ENCODE results near the gene CDYL. TPM values are rescaled to one million over a fixed set of nuclear protein-coding genes. Genes with fewer than 3 reads are reported as not detected.

The CDYL gene
- total and polyA plus RNA-seq, 2 of the 4 experiments (the other 2 are of a cell fraction), result 14.2 to 92.1 TPM

DNA sequence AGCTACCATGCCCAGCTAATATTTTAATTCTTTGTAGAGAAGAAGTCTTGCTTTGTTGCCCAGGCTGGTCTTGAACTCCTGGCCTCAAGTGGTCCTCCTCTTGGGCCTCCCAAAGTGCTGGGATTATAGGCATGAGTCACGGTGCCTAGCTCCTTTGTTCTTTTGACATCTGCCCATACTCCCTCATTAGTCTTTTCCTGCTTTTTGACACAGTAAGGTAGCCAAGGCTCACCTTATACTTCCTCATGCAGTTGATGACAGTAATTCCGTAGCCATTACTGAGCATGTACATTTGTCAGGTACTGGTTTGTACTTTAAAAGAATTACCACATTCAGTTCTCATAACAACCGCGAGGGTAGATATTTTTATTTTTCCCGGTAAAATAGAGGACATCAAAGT is 76.7 kb downstream of the CDYL start:
- no peak overlapping the region for H2BK20ac ChIP-seq (ENCODE audit: low read depth, low read length)
- no peak overlapping the region for H3K4ac ChIP-seq (ENCODE audit: low read depth, low read length)
- H2BK120ac ChIP-seq (ENCODE audit: low read depth, low read length), result no peak overlapping the region
- no peak for ATAC-seq (ENCODE audit: low read depth)
- TF ChIP-seq POLR2A (IDR thresholded peaks at IDR 0.05; ENCODE audit: low read depth, low read length) (no peak), RCOR1 (IDR thresholded peaks at IDR 0.05; ENCODE audit: insufficient replicate concordance, low read length) (no peak), SMC3 (IDR thresholded peaks at IDR 0.05; ENCODE audit: low read depth, low read length) (no peak), BHLHE40 (IDR thresholded peaks at IDR 0.05; ENCODE audit: low read depth, low read length) (no peak), MAFK (IDR thresholded peaks at IDR 0.05; ENCODE audit: low read depth, low read length) (no peak), RFX5 (IDR thresholded peaks at IDR 0.05; ENCODE audit: low read depth, low read length) (no peak), NFE2L2 (IDR thresholded peaks at IDR 0.05; ENCODE audit: low read depth, low read length) (no peak), FOS (IDR thresholded peaks at IDR 0.05; ENCODE audit: low read depth, low read length) (no peak), CHD1 (IDR thresholded peaks at IDR 0.05; ENCODE audit: low read depth, low read length) (no peak), MXI1 (IDR thresholded peaks at IDR 0.05; ENCODE audit: borderline replicate concordance, low read depth, low read length) (no peak), MAZ (IDR thresholded peaks at IDR 0.05; ENCODE audit: borderline replicate concordance, low read depth, low read length) (no peak), RAD21 (IDR thresholded peaks at IDR 0.05; ENCODE audit: low read length) (no peak), CEBPB (IDR thresholded peaks at IDR 0.05; ENCODE audit: low read depth, low read length) (no peak), USF2 (IDR thresholded peaks at IDR 0.05; ENCODE audit: low read depth, low read length) (no peak), ELK1 (IDR thresholded peaks at IDR 0.05; ENCODE audit: borderline replicate concordance, low read depth, low read length) (no peak)
- TF ChIP-seq, protein P1, sequence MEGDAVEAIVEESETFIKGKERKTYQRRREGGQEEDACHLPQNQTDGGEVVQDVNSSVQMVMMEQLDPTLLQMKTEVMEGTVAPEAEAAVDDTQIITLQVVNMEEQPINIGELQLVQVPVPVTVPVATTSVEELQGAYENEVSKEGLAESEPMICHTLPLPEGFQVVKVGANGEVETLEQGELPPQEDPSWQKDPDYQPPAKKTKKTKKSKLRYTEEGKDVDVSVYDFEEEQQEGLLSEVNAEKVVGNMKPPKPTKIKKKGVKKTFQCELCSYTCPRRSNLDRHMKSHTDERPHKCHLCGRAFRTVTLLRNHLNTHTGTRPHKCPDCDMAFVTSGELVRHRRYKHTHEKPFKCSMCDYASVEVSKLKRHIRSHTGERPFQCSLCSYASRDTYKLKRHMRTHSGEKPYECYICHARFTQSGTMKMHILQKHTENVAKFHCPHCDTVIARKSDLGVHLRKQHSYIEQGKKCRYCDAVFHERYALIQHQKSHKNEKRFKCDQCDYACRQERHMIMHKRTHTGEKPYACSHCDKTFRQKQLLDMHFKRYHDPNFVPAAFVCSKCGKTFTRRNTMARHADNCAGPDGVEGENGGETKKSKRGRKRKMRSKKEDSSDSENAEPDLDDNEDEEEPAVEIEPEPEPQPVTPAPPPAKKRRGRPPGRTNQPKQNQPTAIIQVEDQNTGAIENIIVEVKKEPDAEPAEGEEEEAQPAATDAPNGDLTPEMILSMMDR (conservative IDR thresholded peaks at IDR 0.05; ENCODE audit: low read depth, low read length), result no peak
- H3K79me1 ChIP-seq (ENCODE audit: low read depth in 1 of 2, low read length in 2 of 2), result peaks cover 56 to 77% of the 10 kb centered on the region in 2 experiments
- no peak overlapping the region for H3K14ac ChIP-seq (replicated peaks; ENCODE audit: low read depth, low read length)
- no peak overlapping the region for H2AFZ ChIP-seq (replicated peaks; ENCODE audit: low read length, poor library complexity)
- H3K9ac ChIP-seq (ENCODE audit: low read depth, low read length), result no peak overlapping the region
- no peak for DNase-seq
- H3K27me3 ChIP-seq (ENCODE audit: control insufficient read depth, insufficient read depth, low read length), result no peaks in the 10 kb centered on the region
- no peak overlapping the region for H3K4me3 ChIP-seq (ENCODE audit: insufficient read depth, low read depth, low read length)
- BruUV-seq (replicated peaks), result no TSS peak
- ChIA-PET POLR2A (ENCODE audit: unreplicated experiment) (no interaction called here), CTCF (interaction anchor here (0.9 kb wide), 1 partner anchor 206 kb away, joined by 3 read pairs; no protein-coding TSS in a partner anchor)
- no peak overlapping the region for H3K18ac ChIP-seq (ENCODE audit: low read depth, low read length)
- in situ Hi-C loops (cut with MboI; ENCODE audit: low sequenced_read_pairs) (no loop called here), dilution Hi-C loops (cut with HindIII; ENCODE audit: low sequenced_read_pairs, unreplicated experiment) (no loop called here), intact Hi-C loops (cut with micrococcal nuclease) (no loop called here)
- H2AK5ac ChIP-seq (ENCODE audit: low read depth, low read length), result no peak overlapping the region
- no peak overlapping the region for H4K8ac ChIP-seq (ENCODE audit: low read depth in 2 of 2, low read length in 2 of 2)
- no peak overlapping the region for H4K91ac ChIP-seq (ENCODE audit: insufficient read depth, low read depth, low read length)
- no peak overlapping the region for H2AK9ac ChIP-seq (replicated peaks; ENCODE audit: low read depth, low read length, poor library complexity)
- WGBS, 2 experiments (ENCODE audit: extremely low coverage in 2 of 2, insufficient read length in 1 of 2), result no CpG with 5 or more reads among the region's 5 CpGs
- H3K9me3 ChIP-seq (ENCODE audit: control insufficient read depth, insufficient read depth, low read length), result no peaks in the 10 kb centered on the region
- no peak overlapping the region for H3K56ac ChIP-seq (ENCODE audit: extremely low read depth, insufficient read depth, low read length)
- H2BK15ac ChIP-seq (ENCODE audit: low read depth, low read length), result no peak overlapping the region
- H3K4me2 ChIP-seq (ENCODE audit: low read depth, low read length), result no peak overlapping the region
- H4K5ac ChIP-seq (ENCODE audit: low read depth, low read length), result no peak overlapping the region
- H3K23ac ChIP-seq (ENCODE audit: low read depth, low read length), result no peak overlapping the region
- H3K27ac ChIP-seq (ENCODE audit: insufficient read depth, low read length), result no peak overlapping the region
- H2BK5ac ChIP-seq (ENCODE audit: low read depth, low read length, poor library complexity, severe bottlenecking), result no peak overlapping the region
- H3K9me1 ChIP-seq (ENCODE audit: insufficient read depth, low read length), result peaks cover 15% of the 10 kb centered on the region
- H3K4me1 ChIP-seq (ENCODE audit: control insufficient read depth, insufficient read depth, low read length), result no peaks in the 10 kb centered on the region; the same call in 1 of the 2 replicates
- H3K36me3 ChIP-seq (ENCODE audit: control insufficient read depth, insufficient read depth, low read length), result 0 out of 2 replicates have a peak, but pooled peaks cover 2% of the 10 kb centered on the region
- peaks cover 85% of the 10 kb centered on the region for H4K20me1 ChIP-seq (ENCODE audit: insufficient read depth, low read length)

Data from IMR-90 (cell line).